Lung (tissue), 12 donors: ENCODE results near the gene ALK. TPM values are rescaled to one million over a fixed set of nuclear protein-coding genes. Genes with fewer than 3 reads are reported as not detected.

ENCODE experiments used
- ATAC-seq: fragments of 200-7000 bp; cut with Tn5 transposase; one replicate; pipeline ENCODE4 v1.9.1; 2020; ENCODE audit warnings: moderate number of reproducible peaks; ENCODE audit not compliant: insufficient read depth, low FRiP score
- DNase-seq, 3 donors: peaks; one replicate each; pipeline ENCODE4 v3.0.0-alpha.2; 2013 to 2017
- H3K27ac ChIP-seq, 2 donors: one replicate each; pipeline ENCODE4 v1.5.1; 2013; ENCODE audit warnings: mild to moderate bottlenecking in 2 of 2, moderate library complexity in 2 of 2, control low read depth in 1 of 2, inconsistent platforms in 1 of 2, low read depth in 1 of 2, low read length in 1 of 2
- H3K27me3 ChIP-seq, 3 donors: one replicate each; pipeline ENCODE4 v1.5.1; 2013; ENCODE audit warnings: low read length in 2 of 3; ENCODE audit not compliant: control insufficient read depth in 3 of 3, insufficient read depth in 3 of 3
- H3K36me3 ChIP-seq, 4 donors: one replicate each; pipeline ENCODE4 v1.5.1; 2013; ENCODE audit warnings: low read length in 4 of 4, mild to moderate bottlenecking in 1 of 4, moderate library complexity in 1 of 4; ENCODE audit not compliant: control insufficient read depth in 4 of 4, insufficient read depth in 4 of 4
- H3K4me1 ChIP-seq, 5 donors: one replicate each; pipeline ENCODE4 v1.5.1; 2013; ENCODE audit warnings: low read length in 5 of 5, mild to moderate bottlenecking in 2 of 5, moderate library complexity in 1 of 5; ENCODE audit not compliant: control insufficient read depth in 5 of 5, insufficient read depth in 5 of 5
- H3K4me3 ChIP-seq: one replicate; pipeline ENCODE4 v1.5.1; 2013; ENCODE audit warnings: mild to moderate bottlenecking, control low read depth, moderate library complexity
- H3K9ac ChIP-seq, 2 donors: one replicate each; pipeline ENCODE4 v1.5.1; 2013; ENCODE audit warnings: low read length in 2 of 2, control low read depth in 1 of 2; ENCODE audit not compliant: insufficient read depth in 1 of 2
- H3K9me3 ChIP-seq, 4 donors: one replicate each; pipeline ENCODE4 v1.5.1; 2013; ENCODE audit warnings: low read length in 3 of 4, mild to moderate bottlenecking in 1 of 4, moderate library complexity in 1 of 4; ENCODE audit not compliant: control insufficient read depth in 4 of 4, insufficient read depth in 3 of 4
- CTCF ChIP-seq: IDR thresholded peaks from 2 replicates; pipeline ENCODE4 v1.5.1; 2012; ENCODE audit warnings: mild to moderate bottlenecking; ENCODE audit errors: control extremely low read depth, extremely low read depth
- WGBS, 2 donors: extraction: QIAGEN DNeasy Blood & Tissue Kit; methylation state at CpG; one replicate each; pipeline ENCODE4 v1.1.7; 2013; 5-methylcytosine and 5-hydroxymethylcytosine counted together
- polyA plus RNA-seq, 2 donors: library from polyadenylated mRNA; stranded (reverse); fragments of 200-250 nt; gene quantifications; one replicate each; pipeline ENCODE4 v1.2.1, GENCODE V29; 2013
- total RNA-seq, 2 donors: library from RNA; depleted of rRNA in 1 of 2; stranded (reverse); fragments of >200 nt in 1 of 2; gene quantifications; one replicate each; pipeline ENCODE4 v1.2.1, GENCODE V29; 2014 to 2021
- donor health status: control.
- donor health status: control.
- donor health status: Bipolar disorder and iron deficiency.
- donor health status: healthy.
- donor health status: DM: yes; HTN: yes; CAD: no.

Gene ALK
- total and polyA plus RNA-seq, 4 donors: 0.09 to 0.25 (median 0.10) TPM; not detected in 1

- no peak for DNase-seq
- Histone ChIP-seq H3K36me3 (no peaks in the 10 kb centered on the region), H3K4me1 (no peaks in the 10 kb centered on the region), H3K27me3 (peaks cover 0 to 7% (median 3%) of the 10 kb centered on the region in 3 donors), H3K4me3 (no peak overlapping the region), H3K27ac (no peak overlapping the region), H3K9me3 (peaks cover 0 to 4% (median 0%) of the 10 kb centered on the region in 4 donors), H3K9ac (no peak overlapping the region)
- no peak for TF ChIP-seq CTCF
- WGBS, 2 donors: 84 to 90% methylated on average over 7 of the region's 7 CpGs
- no peak for ATAC-seq
Measured at GRCh38 chr2:29262681-29263260, 658.6 kb downstream of the ALK start.

GRCh38 chr2:29261003-29261402 lies 660.4 kb downstream of the ALK start:
- no peak for DNase-seq
- no peak overlapping the region for H3K4me3 ChIP-seq
- no peak overlapping the region for H3K9ac ChIP-seq
- peaks cover 0 to 5% (median 3%) of the 10 kb centered on the region in 3 donors for H3K27me3 ChIP-seq
- no peak for TF ChIP-seq CTCF
- no peaks in the 10 kb centered on the region for H3K4me1 ChIP-seq
- no peak for ATAC-seq
- H3K9me3 ChIP-seq: peaks cover 0 to 4% (median 1%) of the 10 kb centered on the region in 4 donors
- WGBS, 2 donors: 74 to 84% methylated on average over 3 of the region's 3 CpGs
- H3K36me3 ChIP-seq: no peaks in the 10 kb centered on the region
- H3K27ac ChIP-seq: no peak overlapping the region

GRCh38 chr2:29260142-29260772 lies 661.1 kb downstream of the ALK start:
- no peak overlapping the region for H3K27ac ChIP-seq
- 74 to 85% methylated on average over 6 of the region's 6 CpGs for WGBS, 2 donors
- no peak overlapping the region for H3K9ac ChIP-seq
- peaks cover 0 to 5% (median 3%) of the 10 kb centered on the region in 3 donors for H3K27me3 ChIP-seq
- peaks cover 0 to 4% (median 1%) of the 10 kb centered on the region in 4 donors for H3K9me3 ChIP-seq
- ATAC-seq: no peak
- no peak overlapping the region for H3K4me3 ChIP-seq
- TF ChIP-seq CTCF: no peak
- H3K36me3 ChIP-seq: no peaks in the 10 kb centered on the region
- no peak for DNase-seq
- H3K4me1 ChIP-seq: no peaks in the 10 kb centered on the region

DNA sequence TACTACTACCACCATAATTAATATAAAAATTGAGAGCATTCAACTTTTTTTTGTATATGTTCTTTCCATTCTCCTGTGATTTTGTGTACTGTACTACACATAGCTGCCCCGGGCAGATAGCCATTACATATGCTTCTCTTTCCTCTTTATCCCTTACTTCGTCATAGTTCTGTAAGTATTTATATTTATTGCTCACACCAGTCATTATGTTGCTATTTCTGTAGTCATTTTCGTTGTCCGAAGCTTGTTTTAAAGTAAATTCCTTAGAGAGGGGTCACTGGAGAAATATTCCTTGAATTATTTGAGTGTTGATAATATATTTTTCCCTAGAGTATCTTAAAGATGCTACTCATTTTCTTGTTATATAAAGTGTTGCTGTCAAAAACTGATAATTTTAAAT lies 662.2 kb downstream of the ALK start:
- Histone ChIP-seq H3K9ac (no peak overlapping the region), H3K27me3 (peaks cover 0 to 5% (median 3%) of the 10 kb centered on the region in 3 donors), H3K36me3 (no peaks in the 10 kb centered on the region), H3K27ac (no peak overlapping the region), H3K9me3 (peaks cover 0 to 4% (median 1%) of the 10 kb centered on the region in 4 donors), H3K4me3 (no peak overlapping the region), H3K4me1 (no peaks in the 10 kb centered on the region)
- DNase-seq (no peak), ATAC-seq (no peak)
- no peak for TF ChIP-seq CTCF
- 52 to 76% methylated on average over 4 of the region's 4 CpGs for WGBS, 2 donors
